ENCODE measurements around the gene PEAK3.

GRCh38 chr19:2230033-2230531 lies 51.9 kb downstream of the PEAK3 start:
- TF ChIP-seq POLR2A (IDR thresholded peaks at IDR 0.05; ENCODE audit: low read length) (no peak), GATA1 (IDR thresholded peaks at IDR 0.05; ENCODE audit: low read depth, low read length) (no peak)
